ENCODE data around the gene OTUD3. TPM values are rescaled to one million over a fixed set of nuclear protein-coding genes. Genes with fewer than 3 reads are reported as not detected.

OTUD3 gene
- total and polyA plus RNA-seq, 9 of the 15 experiments (the other 6 are each of a cell fraction or from before 2014, with no cell fraction given), result 2.0 to 16.6 (median 11.0) TPM

DNA sequence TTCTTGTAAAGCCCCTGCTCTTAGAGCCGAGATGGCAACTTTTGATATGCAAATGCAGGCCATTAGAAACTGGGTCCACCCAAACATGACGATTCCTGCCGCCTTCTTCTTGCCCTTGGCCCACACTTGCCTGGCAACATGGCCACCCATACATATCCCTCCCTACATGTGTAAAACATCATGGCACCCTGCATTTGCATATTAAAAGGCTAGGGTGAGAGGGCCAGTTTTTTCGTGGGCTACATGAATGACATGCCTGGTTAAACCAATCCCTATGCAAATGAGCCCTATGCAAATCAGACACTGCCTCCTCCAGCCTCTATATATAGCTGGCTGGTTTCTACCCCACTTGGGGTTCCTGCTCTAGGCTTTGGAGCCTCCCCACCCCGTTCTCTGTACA lies 78.4 kb downstream of the OTUD3 start:
- Histone ChIP-seq H3K9me1 (ENCODE audit: control insufficient read depth, insufficient read depth, low read length) (no peaks in the 10 kb centered on the region), H3K27ac (ENCODE audit: extremely low read depth, low read depth, low read length) (no peak overlapping the region), H3K79me2 (ENCODE audit: control insufficient read depth, insufficient read depth, low read length) (no peaks in the 10 kb centered on the region), H3K9me3 (replicated peaks; ENCODE audit: control insufficient read depth, insufficient read depth, low read depth, low read length) (no peaks in the 10 kb centered on the region), H3K9ac (ENCODE audit: insufficient read depth in 1 of 2, low read depth in 2 of 2, low read length in 2 of 2) (no peak overlapping the region), H3K36me3 (ENCODE audit: control insufficient read depth, insufficient read depth, low read length) (no peaks in the 10 kb centered on the region), H3K27me3 (ENCODE audit: control insufficient read depth in 2 of 2, insufficient read depth in 2 of 2, low read length in 2 of 2) (peaks cover 22 to 52% of the 10 kb centered on the region in 2 experiments; a peak in 4 of 5 replicates), H3K4me1 (replicated peaks in 1 of 2; ENCODE audit: control insufficient read depth in 2 of 2, insufficient read depth in 2 of 2, low read length in 2 of 2) (no peaks in the 10 kb centered on the region), H4K20me1 (replicated peaks; ENCODE audit: control insufficient read depth, insufficient read depth, low read length) (no peaks in the 10 kb centered on the region; the same call in 1 of the 2 replicates), H2AFZ (ENCODE audit: low read depth, low read length) (no peak overlapping the region), H3K4me2 (ENCODE audit: insufficient read depth, low read length) (no peak overlapping the region), H3K4me3 (no peak overlapping the region)
- in situ Hi-C loops (cut with MboI) (no loop called here), intact Hi-C loops (cut with micrococcal nuclease) (no loop called here)
- ATAC-seq (no peak), FAIRE-seq (no peak), DNase-seq (ENCODE audit: extremely low read depth in 1 of 4, low spot score in 3 of 4) (no peak)
- POLR2A ChIA-PET, result interaction anchor here (1.5 kb wide), 1 partner anchor 9 kb away, joined by 4 read pairs; no protein-coding TSS in a partner anchor
- TF ChIP-seq MECOM (CRISPR knock-in tag; IDR thresholded peaks at IDR 0.05) (no peak), ILK (tag; IDR thresholded peaks at IDR 0.05; ENCODE audit: borderline replicate concordance, low read depth) (no peak), SREBF2 (CRISPR knock-in tag; IDR thresholded peaks at IDR 0.05) (no peak), ZC3H8 (IDR thresholded peaks at IDR 0.05) (no peak), ZNF699 (CRISPR knock-in tag; IDR thresholded peaks at IDR 0.05; ENCODE audit: insufficient replicate concordance) (no peak), PHF21A (IDR thresholded peaks at IDR 0.05; ENCODE audit: borderline replicate concordance, low read depth) (no peak), ZSCAN29 (IDR thresholded peaks at IDR 0.05) (no peak), CREBBP (IDR thresholded peaks at IDR 0.05; ENCODE audit: low read depth, low read length) (no peak), SETDB1 (IDR thresholded peaks at IDR 0.05; ENCODE audit: low read length) (no peak), DNMT1 (IDR thresholded peaks at IDR 0.05) (no peak), ZNF23 (CRISPR knock-in tag; IDR thresholded peaks at IDR 0.05) (no peak), DDX20 (tag; IDR thresholded peaks at IDR 0.05; ENCODE audit: low read depth) (no peak), RFX7 (CRISPR knock-in tag; IDR thresholded peaks at IDR 0.05) (no peak), XRCC5 (IDR thresholded peaks at IDR 0.05; ENCODE audit: low read depth, low read length) (no peak)
- TF ChIP-seq, protein P1, sequence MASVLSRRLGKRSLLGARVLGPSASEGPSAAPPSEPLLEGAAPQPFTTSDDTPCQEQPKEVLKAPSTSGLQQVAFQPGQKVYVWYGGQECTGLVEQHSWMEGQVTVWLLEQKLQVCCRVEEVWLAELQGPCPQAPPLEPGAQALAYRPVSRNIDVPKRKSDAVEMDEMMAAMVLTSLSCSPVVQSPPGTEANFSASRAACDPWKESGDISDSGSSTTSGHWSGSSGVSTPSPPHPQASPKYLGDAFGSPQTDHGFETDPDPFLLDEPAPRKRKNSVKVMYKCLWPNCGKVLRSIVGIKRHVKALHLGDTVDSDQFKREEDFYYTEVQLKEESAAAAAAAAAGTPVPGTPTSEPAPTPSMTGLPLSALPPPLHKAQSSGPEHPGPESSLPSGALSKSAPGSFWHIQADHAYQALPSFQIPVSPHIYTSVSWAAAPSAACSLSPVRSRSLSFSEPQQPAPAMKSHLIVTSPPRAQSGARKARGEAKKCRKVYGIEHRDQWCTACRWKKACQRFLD (CRISPR knock-in tag; IDR thresholded peaks at IDR 0.05), result no peak
- TF ChIP-seq, protein P2, sequence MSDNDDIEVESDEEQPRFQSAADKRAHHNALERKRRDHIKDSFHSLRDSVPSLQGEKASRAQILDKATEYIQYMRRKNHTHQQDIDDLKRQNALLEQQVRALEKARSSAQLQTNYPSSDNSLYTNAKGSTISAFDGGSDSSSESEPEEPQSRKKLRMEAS (CRISPR knock-in tag; IDR thresholded peaks at IDR 0.05), result no peak
- BruUV-seq (replicated peaks), result no TSS peak
- 0% methylated on average over 5 of the region's 5 CpGs for WGBS (ENCODE audit: insufficient coverage, low coverage, missing lambda C conversion rate)
- CTCF ChIA-PET (ENCODE audit: low intra/inter-chr PET ratio), result no interaction called here
